Measurements from ENCODE around the gene RNF144A. TPM values are rescaled to one million over a fixed set of nuclear protein-coding genes. Genes with fewer than 3 reads are reported as not detected.

The RNF144A gene
- total and polyA plus RNA-seq, 2 experiments from 2014 or later = 2.8 to 14.7 TPM

DNA sequence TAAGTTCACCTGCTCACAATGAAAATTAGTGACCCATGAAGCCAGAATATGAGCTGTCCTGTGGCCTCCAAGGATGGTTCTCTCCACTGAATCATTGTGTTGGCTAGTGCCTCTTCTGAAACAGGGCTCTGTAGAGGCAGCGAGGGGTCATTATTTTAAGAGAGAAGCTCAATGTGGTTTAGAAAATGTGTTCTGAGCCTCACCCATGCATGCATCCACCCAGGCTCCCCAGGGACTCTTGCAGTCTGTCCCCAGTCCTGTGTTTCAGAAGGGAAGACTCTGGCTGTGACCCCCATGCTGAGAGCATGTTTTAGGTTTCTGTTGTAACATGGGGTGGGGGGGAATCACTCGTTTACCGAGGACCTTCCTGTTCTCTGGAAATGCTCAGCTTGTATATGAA is 135.2 kb downstream of the RNF144A start:
- TF ChIP-seq ZNF114 (CRISPR knock-in tag; IDR thresholded peaks at IDR 0.05) = no peak
- TF ChIP-seq STAT1 (IDR thresholded peaks at IDR 0.05; ENCODE audit: unreplicated experiment) = no peak
- no peak for TF ChIP-seq CREB1 (CRISPR knock-in tag; IDR thresholded peaks at IDR 0.05; ENCODE audit: low read depth)
- no peak for TF ChIP-seq ZNF331 (CRISPR knock-in tag; IDR thresholded peaks at IDR 0.05; ENCODE audit: low read depth)
- no peak for TF ChIP-seq EZH2phosphoT487 (IDR thresholded peaks at IDR 0.05; ENCODE audit: unreplicated experiment)
- no peak for TF ChIP-seq EZH2 (IDR thresholded peaks at IDR 0.05; ENCODE audit: low read depth, unreplicated experiment)
- TF ChIP-seq, protein P1, sequence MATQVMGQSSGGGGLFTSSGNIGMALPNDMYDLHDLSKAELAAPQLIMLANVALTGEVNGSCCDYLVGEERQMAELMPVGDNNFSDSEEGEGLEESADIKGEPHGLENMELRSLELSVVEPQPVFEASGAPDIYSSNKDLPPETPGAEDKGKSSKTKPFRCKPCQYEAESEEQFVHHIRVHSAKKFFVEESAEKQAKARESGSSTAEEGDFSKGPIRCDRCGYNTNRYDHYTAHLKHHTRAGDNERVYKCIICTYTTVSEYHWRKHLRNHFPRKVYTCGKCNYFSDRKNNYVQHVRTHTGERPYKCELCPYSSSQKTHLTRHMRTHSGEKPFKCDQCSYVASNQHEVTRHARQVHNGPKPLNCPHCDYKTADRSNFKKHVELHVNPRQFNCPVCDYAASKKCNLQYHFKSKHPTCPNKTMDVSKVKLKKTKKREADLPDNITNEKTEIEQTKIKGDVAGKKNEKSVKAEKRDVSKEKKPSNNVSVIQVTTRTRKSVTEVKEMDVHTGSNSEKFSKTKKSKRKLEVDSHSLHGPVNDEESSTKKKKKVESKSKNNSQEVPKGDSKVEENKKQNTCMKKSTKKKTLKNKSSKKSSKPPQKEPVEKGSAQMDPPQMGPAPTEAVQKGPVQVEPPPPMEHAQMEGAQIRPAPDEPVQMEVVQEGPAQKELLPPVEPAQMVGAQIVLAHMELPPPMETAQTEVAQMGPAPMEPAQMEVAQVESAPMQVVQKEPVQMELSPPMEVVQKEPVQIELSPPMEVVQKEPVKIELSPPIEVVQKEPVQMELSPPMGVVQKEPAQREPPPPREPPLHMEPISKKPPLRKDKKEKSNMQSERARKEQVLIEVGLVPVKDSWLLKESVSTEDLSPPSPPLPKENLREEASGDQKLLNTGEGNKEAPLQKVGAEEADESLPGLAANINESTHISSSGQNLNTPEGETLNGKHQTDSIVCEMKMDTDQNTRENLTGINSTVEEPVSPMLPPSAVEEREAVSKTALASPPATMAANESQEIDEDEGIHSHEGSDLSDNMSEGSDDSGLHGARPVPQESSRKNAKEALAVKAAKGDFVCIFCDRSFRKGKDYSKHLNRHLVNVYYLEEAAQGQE (IDR thresholded peaks at IDR 0.05; ENCODE audit: unreplicated experiment) = no peak
- TF ChIP-seq, protein P2, sequence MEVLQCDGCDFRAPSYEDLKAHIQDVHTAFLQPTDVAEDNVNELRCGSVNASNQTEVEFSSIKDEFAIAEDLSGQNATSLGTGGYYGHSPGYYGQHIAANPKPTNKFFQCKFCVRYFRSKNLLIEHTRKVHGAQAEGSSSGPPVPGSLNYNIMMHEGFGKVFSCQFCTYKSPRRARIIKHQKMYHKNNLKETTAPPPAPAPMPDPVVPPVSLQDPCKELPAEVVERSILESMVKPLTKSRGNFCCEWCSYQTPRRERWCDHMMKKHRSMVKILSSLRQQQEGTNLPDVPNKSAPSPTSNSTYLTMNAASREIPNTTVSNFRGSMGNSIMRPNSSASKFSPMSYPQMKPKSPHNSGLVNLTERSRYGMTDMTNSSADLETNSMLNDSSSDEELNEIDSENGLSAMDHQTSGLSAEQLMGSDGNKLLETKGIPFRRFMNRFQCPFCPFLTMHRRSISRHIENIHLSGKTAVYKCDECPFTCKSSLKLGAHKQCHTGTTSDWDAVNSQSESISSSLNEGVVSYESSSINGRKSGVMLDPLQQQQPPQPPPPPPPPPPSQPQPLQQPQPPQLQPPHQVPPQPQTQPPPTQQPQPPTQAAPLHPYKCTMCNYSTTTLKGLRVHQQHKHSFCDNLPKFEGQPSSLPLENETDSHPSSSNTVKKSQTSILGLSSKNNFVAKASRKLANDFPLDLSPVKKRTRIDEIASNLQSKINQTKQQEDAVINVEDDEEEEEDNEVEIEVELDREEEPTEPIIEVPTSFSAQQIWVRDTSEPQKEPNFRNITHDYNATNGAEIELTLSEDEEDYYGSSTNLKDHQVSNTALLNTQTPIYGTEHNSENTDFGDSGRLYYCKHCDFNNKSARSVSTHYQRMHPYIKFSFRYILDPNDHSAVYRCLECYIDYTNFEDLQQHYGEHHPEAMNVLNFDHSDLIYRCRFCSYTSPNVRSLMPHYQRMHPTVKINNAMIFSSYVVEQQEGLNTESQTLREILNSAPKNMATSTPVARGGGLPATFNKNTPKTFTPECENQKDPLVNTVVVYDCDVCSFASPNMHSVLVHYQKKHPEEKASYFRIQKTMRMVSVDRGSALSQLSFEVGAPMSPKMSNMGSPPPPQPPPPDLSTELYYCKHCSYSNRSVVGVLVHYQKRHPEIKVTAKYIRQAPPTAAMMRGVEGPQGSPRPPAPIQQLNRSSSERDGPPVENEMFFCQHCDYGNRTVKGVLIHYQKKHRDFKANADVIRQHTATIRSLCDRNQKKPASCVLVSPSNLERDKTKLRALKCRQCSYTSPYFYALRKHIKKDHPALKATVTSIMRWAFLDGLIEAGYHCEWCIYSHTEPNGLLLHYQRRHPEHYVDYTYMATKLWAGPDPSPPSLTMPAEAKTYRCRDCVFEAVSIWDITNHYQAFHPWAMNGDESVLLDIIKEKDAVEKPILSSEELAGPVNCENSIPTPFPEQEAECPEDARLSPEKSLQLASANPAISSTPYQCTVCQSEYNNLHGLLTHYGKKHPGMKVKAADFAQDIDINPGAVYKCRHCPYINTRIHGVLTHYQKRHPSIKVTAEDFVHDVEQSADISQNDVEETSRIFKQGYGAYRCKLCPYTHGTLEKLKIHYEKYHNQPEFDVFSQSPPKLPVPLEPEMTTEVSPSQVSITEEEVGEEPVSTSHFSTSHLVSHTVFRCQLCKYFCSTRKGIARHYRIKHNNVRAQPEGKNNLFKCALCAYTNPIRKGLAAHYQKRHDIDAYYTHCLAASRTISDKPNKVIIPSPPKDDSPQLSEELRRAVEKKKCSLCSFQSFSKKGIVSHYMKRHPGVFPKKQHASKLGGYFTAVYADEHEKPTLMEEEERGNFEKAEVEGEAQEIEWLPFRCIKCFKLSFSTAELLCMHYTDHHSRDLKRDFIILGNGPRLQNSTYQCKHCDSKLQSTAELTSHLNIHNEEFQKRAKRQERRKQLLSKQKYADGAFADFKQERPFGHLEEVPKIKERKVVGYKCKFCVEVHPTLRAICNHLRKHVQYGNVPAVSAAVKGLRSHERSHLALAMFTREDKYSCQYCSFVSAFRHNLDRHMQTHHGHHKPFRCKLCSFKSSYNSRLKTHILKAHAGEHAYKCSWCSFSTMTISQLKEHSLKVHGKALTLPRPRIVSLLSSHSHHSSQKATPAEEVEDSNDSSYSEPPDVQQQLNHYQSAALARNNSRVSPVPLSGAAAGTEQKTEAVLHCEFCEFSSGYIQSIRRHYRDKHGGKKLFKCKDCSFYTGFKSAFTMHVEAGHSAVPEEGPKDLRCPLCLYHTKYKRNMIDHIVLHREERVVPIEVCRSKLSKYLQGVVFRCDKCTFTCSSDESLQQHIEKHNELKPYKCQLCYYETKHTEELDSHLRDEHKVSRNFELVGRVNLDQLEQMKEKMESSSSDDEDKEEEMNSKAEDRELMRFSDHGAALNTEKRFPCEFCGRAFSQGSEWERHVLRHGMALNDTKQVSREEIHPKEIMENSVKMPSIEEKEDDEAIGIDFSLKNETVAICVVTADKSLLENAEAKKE (CRISPR knock-in tag; IDR thresholded peaks at IDR 0.05) = no peak
- H3K9me3 Mint-ChIP-seq = no peaks in the 10 kb centered on the region; the same call in 1 of the 3 replicates
- no peaks in the 10 kb centered on the region for H3K79me2 ChIP-seq (replicated peaks; ENCODE audit: insufficient read depth)
- peaks cover 4% of the 10 kb centered on the region for H3K27me3 Mint-ChIP-seq (ENCODE audit: insufficient read depth, low read depth, poor library complexity)
- no peak overlapping the region for H3K4me2 ChIP-seq
- H3K27me3 ChIP-seq (ENCODE audit: insufficient read depth) = no peaks in the 10 kb centered on the region
- no peak overlapping the region for H3K4me3 Mint-ChIP-seq
- H3K4me3 ChIP-seq = no peak overlapping the region
- peaks cover 22% of the 10 kb centered on the region for H3K4me1 Mint-ChIP-seq
- H3F3A ChIP-seq (replicated peaks; ENCODE audit: low read depth) = no peaks in the 10 kb centered on the region
- no peaks in the 10 kb centered on the region for H3K36me3 ChIP-seq (ENCODE audit: insufficient read depth)
- DNase-seq (ENCODE audit: low spot score) (no peak), ATAC-seq (no peak)
- H3K27ac Mint-ChIP-seq = no peak overlapping the region
- H3K36me3 Mint-ChIP-seq (ENCODE audit: low read depth) = no peaks in the 10 kb centered on the region; the same call in 2 of the 3 replicates
- no peak overlapping the region for H2AFZ ChIP-seq
- no peak overlapping the region for H3K27ac ChIP-seq (ENCODE audit: low read depth)
- H3K4me1 ChIP-seq (ENCODE audit: insufficient read depth) = peaks cover 10% of the 10 kb centered on the region; the same call in 1 of the 2 replicates
- no peaks in the 10 kb centered on the region for H4K20me1 ChIP-seq (replicated peaks; ENCODE audit: insufficient read depth)
- peaks cover 7% of the 10 kb centered on the region; the same call in 1 of the 2 replicates for H3K9me2 ChIP-seq (ENCODE audit: insufficient read depth)
